ENCODE results near the gene TOX2. TPM values are rescaled to one million over a fixed set of nuclear protein-coding genes. Genes with fewer than 3 reads are reported as not detected.

The TOX2 gene
- total and polyA plus RNA-seq, 2 of the 4 experiments (the other 2 are of a cell fraction) = 1.3 to 17.5 TPM

GRCh38 chr20:44071526-44072111 is 157.0 kb downstream of the TOX2 start:
- CTCF ChIA-PET = no interaction called here
- in situ Hi-C loops (cut with MboI; ENCODE audit: low sequenced_read_pairs) (no loop called here), dilution Hi-C loops (cut with HindIII; ENCODE audit: low sequenced_read_pairs, unreplicated experiment) (no loop called here), intact Hi-C loops (cut with micrococcal nuclease) (loop anchor here (10.0 kb wide), 1 partner anchor 127 kb away; no protein-coding TSS in a partner anchor)
- Histone ChIP-seq H3K9me1 (ENCODE audit: insufficient read depth, low read length) (peaks cover 11% of the 10 kb centered on the region), H2BK15ac (ENCODE audit: low read depth, low read length) (no peak overlapping the region), H3K23ac (ENCODE audit: low read depth, low read length) (no peak overlapping the region), H3K9ac (ENCODE audit: low read depth, low read length) (no peak overlapping the region), H3K9me3 (ENCODE audit: control insufficient read depth, insufficient read depth, low read length) (no peaks in the 10 kb centered on the region), H2BK5ac (ENCODE audit: low read depth, low read length, poor library complexity, severe bottlenecking) (no peak overlapping the region), H3K36me3 (ENCODE audit: control insufficient read depth, insufficient read depth, low read length) (peaks cover 11% of the 10 kb centered on the region; the same call in 1 of the 2 replicates), H3K18ac (ENCODE audit: low read depth, low read length) (no peak overlapping the region), H4K20me1 (ENCODE audit: insufficient read depth, low read length) (no peaks in the 10 kb centered on the region), H2AK9ac (replicated peaks; ENCODE audit: low read depth, low read length, poor library complexity) (no peak overlapping the region), H3K56ac (ENCODE audit: extremely low read depth, insufficient read depth, low read length) (no peak overlapping the region), H3K4me1 (ENCODE audit: control insufficient read depth, insufficient read depth, low read length) (peaks cover 4% of the 10 kb centered on the region), H3K27me3 (ENCODE audit: control insufficient read depth, insufficient read depth, low read length) (no peaks in the 10 kb centered on the region), H4K8ac (ENCODE audit: low read depth in 2 of 2, low read length in 2 of 2) (no peak overlapping the region), H3K4me2 (ENCODE audit: low read depth, low read length) (no peak overlapping the region), H3K4me3 (ENCODE audit: insufficient read depth, low read depth, low read length) (no peak overlapping the region), H2AFZ (replicated peaks; ENCODE audit: low read length, poor library complexity) (no peak overlapping the region), H3K14ac (replicated peaks; ENCODE audit: low read depth, low read length) (no peak overlapping the region), H4K91ac (ENCODE audit: insufficient read depth, low read depth, low read length) (no peak overlapping the region), H2AK5ac (ENCODE audit: low read depth, low read length) (no peak overlapping the region), H4K5ac (ENCODE audit: low read depth, low read length) (no peak overlapping the region), H3K79me1 (ENCODE audit: low read depth in 1 of 2, low read length in 2 of 2) (no peaks in the 10 kb centered on the region), H3K27ac (ENCODE audit: insufficient read depth, low read length) (no peak overlapping the region), H2BK120ac (ENCODE audit: low read depth, low read length) (no peak overlapping the region), H2BK20ac (ENCODE audit: low read depth, low read length) (no peak overlapping the region), H3K4ac (ENCODE audit: low read depth, low read length) (no peak overlapping the region)
- no peak for ATAC-seq (ENCODE audit: low read depth)
- TF ChIP-seq BHLHE40 (IDR thresholded peaks at IDR 0.05; ENCODE audit: low read depth, low read length) = no peak
- TF ChIP-seq CTCF (conservative IDR thresholded peaks at IDR 0.05; ENCODE audit: low read depth, low read length) = no peak
- TF ChIP-seq POLR2A (IDR thresholded peaks at IDR 0.05; ENCODE audit: low read depth, low read length) = no peak
- TF ChIP-seq RCOR1 (IDR thresholded peaks at IDR 0.05; ENCODE audit: insufficient replicate concordance, low read length) = no peak
- TF ChIP-seq CEBPB (IDR thresholded peaks at IDR 0.05; ENCODE audit: low read depth, low read length) = no peak
- TF ChIP-seq NFE2L2 (IDR thresholded peaks at IDR 0.05; ENCODE audit: low read depth, low read length) = no peak
- no peak for TF ChIP-seq ELK1 (IDR thresholded peaks at IDR 0.05; ENCODE audit: borderline replicate concordance, low read depth, low read length)
- no peak for TF ChIP-seq MAFK (IDR thresholded peaks at IDR 0.05; ENCODE audit: low read depth, low read length)
- TF ChIP-seq USF2 (IDR thresholded peaks at IDR 0.05; ENCODE audit: low read depth, low read length) = no peak
- no peak for TF ChIP-seq MXI1 (IDR thresholded peaks at IDR 0.05; ENCODE audit: borderline replicate concordance, low read depth, low read length)
- no peak for TF ChIP-seq SMC3 (IDR thresholded peaks at IDR 0.05; ENCODE audit: low read depth, low read length)
- no peak for TF ChIP-seq RAD21 (IDR thresholded peaks at IDR 0.05; ENCODE audit: low read length)
- TF ChIP-seq MAZ (IDR thresholded peaks at IDR 0.05; ENCODE audit: borderline replicate concordance, low read depth, low read length) = no peak
- TF ChIP-seq CHD1 (IDR thresholded peaks at IDR 0.05; ENCODE audit: low read depth, low read length) = no peak
- TF ChIP-seq RFX5 (IDR thresholded peaks at IDR 0.05; ENCODE audit: low read depth, low read length) = no peak
- no peak for TF ChIP-seq FOS (IDR thresholded peaks at IDR 0.05; ENCODE audit: low read depth, low read length)
- no TSS peak for BruUV-seq (replicated peaks)
- POLR2A ChIA-PET (ENCODE audit: unreplicated experiment) = no interaction called here
- WGBS, 2 experiments (ENCODE audit: extremely low coverage in 2 of 2, insufficient read length in 1 of 2) = 90% methylated on average over 2 of the region's 11 CpGs; no CpG with 5 or more reads in 1 of the 2 experiments
- no peak for DNase-seq

All from IMR-90 (cell line).